Activated gamma-delta T cell (primary cell): ENCODE measurements around the gene NUP214.
"Not testable (repeated sequence)": the region's sequence is repeated elsewhere in the genome, so short reads cannot be mapped to it uniquely, and the experiment has no call there.

ENCODE experiments used
- DNase-seq: peaks from one replicate; lab custom pipeline; 2025; lab: John Stamatoyannopoulos, UW

The NUP214 gene

DNA sequence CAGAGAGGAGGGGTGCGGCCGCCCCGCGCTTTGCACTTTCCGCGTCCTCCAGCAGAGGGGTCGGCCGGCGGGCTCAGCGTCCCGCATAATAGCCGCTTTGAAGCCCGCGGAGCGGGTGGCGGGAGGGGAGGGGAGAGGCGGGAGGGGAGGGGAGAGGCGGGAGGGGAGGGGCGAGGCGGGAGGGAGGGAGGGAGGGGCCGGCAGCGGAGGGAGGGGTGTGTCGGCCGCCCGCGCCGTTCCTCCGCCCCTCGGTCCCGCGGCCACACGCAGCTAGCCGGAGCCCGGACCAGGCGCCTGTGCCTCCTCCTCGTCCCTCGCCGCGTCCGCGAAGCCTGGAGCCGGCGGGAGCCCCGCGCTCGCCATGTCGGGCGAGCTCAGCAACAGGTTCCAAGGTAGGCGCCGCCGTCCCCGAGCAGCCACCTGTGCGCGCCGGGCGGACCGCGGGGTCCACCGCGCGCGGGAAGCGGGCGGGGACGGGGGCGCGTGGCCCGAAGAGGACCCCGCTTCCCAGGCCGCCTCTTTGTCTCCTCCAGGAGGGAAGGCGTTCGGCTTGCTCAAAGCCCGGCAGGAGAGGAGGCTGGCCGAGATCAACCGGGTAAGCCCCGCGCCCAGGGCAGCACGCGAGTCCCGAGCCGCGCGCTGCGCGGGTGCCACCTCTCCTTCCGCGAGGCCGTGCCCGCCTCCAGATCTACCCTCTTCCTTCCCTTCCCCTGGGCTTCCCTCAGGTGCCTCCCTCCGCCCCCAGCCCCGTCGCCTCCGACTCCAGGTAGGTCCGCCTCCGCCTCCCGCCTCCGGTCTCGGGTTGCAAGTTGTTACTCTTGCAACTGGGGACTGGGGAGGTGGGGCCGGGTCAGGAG is 28.9 kb upstream of the NUP214 start, which contains the start of gene AIF1L:
AIF1L (plus strand) TSS at position 263 of the 857 bp plus-strand sequence; CDS start at position 362, 99 bp downstream.
- DNase-seq: no peak

DNA sequence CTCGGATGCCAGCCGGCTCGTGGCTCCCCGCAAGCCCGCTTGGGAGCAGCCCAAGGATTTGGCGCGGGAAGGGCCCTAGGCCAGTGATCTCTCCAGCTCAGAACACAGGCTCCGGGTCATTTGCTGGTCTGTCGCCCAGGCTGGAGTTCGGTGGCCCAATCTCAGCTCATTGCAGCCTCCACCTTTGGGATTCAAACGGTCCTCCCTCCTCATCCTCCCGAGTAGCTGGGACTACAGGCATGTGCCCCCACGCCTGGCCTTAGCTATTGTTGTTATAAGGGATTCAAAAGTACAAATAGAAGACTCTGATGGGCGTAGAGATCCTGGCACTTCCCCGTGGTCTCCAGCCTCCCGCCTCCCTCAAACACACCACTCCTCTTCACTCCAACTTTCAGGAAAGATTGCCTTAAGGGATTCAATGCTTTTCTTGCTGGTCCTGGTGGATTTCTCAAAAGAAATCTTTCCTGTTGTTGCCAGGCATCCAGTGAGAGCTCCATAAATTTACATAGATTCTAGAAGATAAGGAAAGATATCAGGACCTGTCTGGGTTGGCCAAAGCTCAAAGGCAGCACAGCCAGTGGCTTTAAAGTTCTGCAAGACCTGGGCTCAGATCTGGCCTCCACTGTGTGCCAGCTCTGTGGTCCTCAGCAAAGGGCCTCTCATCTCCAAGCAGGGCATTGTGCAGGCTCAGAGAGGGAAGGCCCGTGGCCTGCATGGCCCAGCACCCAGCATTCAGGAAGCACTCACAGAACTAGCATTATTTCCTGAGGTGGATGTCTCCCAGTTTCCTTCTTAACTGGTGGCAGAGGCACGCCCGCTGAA is 28.0 kb upstream of the NUP214 start:
- DNase-seq: no peak

DNA sequence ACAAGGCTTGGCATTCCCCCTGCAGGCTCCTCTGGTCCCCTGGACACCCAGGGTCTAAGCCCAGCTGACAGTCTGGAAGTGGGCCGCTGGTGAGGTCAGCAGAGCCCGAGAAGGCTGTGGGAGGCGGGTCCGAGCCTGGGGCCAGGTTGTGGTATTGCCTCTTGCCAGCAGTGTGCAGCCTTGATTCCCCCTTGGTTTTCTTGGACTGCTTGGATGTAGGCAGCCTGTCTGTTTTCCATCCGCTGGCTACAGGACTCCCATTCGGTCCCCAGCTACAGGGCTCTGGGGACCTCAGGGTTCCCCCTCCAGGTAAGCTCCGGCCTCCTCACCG is 27.5 kb upstream of the NUP214 start:
- DNase-seq: no peak

GRCh38 chr9:131098391-131099101 is 26.8 kb upstream of the NUP214 start:
- no peak for DNase-seq

DNA sequence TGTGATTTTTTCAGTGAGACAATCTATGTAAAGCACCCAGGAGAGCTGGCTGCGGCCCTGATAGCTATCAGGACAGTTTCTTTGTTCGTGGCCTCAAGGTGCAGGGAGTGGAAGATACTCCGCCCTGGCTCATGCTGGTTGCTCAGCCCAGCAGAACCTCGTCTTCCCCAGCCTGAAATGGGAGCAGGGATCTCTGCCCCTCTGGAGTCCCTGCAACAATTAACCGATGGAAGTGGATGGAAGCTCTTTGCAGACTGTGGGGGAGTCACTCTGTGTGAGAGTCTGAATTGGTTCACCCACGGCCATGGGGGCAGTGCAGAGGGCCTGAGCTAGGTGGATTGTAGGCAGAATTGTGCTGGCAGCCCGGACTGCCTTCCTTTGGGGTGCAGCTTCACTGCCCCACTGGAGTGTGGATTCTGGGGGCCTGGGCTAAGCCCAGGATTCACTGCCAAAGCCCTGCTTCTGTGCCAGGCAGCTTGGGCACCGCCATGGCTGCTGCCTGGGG is 26.2 kb upstream of the NUP214 start:
- no peak for DNase-seq

GRCh38 chr9:131099845-131100244 is 25.5 kb upstream of the NUP214 start:
- not testable (repeated sequence) for DNase-seq

GRCh38 chr9:131100445-131100844 is 24.9 kb upstream of the NUP214 start:
- no peak for DNase-seq

DNA sequence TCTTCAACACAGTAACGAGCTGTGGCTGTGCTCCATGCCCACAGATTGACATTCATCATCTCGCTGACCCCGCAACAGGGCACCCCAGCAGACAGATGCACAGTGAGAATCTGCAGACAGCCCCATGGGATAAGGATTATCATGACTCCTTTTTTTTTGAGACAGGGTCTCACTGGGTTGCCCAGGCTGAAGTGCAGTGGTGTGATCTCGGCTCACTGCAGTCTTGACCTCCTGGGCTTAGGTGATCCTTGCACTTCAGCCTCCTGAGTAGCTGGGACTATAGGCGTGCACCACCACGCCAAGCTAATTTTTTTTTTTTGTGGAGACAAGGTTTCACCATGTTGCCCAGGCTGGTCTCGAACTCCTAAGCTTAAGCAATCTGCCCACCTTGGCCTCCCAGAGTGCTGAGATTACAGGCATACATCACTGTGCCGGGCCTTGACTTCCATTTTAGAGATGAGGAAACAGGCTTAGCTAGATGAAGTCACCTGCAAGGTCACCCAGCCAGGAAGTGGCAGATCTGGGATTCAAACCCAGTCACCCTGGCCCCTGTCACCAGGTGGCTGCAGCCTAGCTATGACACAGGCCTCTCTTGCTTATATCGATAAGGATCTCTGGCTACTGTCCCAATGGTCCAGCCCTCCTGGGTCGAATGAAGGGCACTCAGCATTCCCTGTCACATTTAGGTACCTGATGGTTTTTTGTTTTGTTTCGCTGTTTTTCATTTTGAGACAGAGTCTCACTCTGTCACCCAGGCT is 24.0 kb upstream of the NUP214 start:
- DNase-seq: no peak

DNA sequence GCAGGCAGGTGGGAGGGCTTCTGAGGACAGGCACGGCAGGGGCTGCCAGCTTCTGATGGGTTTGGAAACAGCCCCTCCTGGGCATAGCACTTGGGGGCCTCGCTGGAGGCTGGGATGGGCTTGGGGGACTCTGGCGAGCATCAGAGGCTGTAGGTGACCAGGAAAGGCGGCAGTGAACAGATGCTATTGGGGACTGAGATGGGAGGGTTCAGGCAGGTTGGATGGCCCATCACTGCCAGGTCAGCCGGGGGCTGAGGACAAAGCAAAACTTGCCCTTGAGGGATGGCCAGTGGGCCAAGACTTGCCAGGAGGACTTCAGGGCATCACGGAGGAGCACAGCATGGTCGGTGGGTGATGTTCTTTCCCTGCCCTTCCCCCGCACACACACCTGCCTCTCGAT is 22.4 kb upstream of the NUP214 start:
- DNase-seq: no peak

DNA sequence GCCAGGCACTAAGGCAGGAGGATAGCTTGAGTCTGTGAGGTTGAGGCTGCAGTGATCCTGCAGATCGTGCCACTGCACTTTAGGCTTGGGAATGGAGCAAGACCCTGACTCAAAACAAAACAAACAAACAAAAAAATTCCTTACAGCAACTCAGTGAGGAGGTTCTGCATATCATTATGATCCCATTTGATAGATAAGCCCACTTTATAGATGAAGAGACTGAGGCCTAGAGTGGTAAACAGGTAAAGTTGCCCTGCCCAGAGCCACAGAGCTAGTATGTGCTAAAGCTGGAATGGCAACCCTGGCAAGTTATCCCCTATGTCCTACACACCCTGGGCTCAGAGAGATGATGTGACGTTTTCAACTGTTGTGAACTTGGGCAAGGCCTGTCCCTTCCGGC is 21.9 kb upstream of the NUP214 start:
- no peak for DNase-seq

DNA sequence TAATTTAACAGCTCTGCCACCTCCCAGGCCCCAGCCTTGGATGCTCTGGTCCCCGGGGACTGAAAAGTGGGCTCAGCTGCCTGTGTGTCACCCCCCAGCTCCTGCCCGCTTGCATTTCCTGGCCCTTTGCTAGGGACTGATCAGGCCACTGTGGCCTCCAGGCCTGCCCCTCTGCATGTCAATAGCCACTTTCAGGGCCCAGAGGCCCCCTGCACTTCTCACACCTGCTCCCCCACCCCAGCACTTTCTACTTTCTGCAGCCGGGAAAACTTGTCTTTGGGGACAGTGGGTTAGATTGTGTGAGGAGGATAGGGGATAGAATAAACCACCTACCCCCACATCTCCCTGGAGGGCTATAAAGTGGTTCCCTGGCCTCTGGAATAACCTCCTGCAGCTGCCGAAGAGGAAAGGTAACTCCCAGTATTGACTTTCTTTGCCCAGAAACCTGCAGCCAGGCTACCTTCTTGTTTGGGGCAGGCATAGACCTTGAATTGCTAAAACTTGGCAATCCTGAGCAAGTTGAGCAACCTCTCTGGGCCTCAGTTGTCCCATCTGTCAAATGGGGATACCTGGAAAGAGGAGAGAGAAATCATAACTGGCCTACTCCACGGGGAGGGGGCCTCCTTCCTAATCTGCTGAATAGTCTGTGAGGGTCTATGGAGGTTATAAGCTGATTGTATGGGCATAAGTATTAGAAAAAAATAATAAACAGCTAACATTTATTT is 21.2 kb upstream of the NUP214 start:
- DNase-seq: no peak

DNA sequence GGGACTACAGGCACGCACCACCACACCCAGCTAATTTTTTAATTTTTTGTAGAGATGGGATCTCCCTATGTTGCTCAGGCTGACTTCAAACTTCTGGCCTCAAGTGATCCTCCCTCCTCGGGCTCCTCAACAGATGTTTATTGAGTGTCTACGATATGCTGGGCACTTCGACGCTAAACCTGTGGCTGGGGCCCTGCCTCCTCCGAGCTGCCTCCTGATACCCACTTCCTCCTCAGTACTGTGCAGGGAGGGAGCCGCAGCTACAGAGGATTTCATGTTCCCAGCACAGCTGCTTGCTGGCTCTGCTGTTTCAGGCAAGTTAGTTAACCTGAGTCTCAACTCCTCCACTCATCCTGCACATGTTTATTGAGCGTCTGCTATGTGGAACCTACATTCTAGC is 19.4 kb upstream of the NUP214 start:
- no peak for DNase-seq

DNA sequence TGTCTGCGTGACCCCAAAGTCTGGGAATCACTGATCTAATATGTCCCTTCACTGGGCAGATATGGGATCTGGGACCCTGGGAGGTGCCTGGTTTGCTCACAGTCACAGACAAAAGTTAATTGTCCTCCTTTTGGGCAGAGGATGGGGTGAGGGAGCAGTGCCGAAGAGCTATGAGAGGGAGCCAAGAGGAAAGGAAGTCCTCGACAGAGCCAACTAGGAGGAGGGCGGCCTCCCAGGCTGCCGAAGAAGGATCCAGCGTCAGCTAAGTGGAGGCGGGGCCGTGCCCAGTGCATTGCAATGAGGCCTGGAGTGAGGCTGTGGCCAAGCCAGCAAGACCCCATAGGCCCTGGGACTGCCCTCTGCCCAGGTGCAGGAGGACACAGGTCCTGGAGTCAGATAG is 17.6 kb upstream of the NUP214 start:
- DNase-seq: no peak

DNA sequence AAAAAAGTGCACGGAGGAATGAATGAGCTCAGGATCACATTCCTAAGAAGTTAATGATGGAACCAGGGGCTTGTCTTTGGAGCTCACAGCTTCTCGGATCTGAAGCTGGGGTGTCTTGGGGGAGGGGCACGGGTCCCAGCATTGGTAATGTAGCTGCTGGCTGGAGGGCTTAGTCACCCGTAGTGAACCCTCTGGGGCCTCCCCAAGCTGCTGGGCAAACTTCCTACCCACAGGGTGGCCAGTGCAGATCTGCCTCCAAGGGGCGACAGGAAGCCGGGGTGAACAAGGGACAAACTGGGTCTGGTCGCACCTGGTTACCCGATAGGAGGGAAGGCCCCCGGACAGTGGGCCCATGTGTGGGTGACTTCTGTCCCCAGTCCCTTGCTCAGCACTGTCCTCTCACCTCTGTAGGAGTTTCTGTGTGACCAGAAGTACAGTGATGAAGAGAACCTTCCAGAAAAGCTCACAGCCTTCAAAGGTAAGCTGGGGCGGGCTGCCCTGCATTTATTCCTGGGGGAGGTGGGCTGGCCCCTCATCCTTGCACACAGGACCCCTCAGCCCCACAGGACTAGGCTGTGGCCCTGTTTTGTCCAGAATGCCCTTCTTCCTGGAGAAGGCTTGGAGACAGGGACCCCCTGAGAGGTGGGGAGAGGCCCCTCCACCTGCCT is 14.1 kb upstream of the NUP214 start:
- no peak for DNase-seq

GRCh38 chr9:131111854-131112311 is 13.5 kb upstream of the NUP214 start:
- no peak for DNase-seq

DNA sequence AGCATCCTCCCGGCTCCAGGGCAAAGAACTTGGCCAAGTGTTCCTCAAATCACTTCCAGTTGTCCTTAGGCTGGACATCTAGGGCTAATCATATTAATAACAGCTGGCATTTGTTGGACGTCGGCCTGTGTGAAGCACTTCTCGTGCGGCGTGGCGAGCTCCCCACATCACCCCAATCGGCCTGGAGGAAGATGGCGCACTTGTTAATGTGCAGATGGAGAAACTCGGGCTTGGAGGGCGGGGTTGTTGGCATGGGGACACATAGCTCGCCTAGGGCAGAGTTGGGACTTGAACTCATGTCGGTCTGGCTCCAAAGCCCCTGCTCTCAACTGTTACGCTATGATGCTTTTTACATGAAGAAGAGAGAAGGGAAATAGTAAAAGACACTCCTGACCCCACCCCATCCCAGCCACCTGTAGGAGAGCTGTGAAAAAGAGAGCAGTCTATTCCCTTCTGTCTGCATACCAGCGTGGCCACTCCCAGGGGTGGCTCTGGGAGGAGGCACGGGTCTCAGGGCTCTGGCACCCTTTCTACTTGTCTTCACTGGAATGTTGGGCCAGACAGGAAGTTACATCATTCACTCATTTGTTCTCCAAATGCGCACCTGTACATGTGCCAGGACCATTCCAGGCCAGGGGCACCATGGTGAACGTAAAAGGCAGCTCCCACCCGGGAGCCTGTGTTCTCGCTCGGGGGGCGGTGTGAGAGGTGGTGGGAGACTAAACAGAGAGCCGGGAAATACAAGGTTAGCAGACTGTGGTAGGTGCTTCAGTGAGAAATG is 12.8 kb upstream of the NUP214 start:
- DNase-seq: no peak

GRCh38 chr9:131113655-131114054 is 11.7 kb upstream of the NUP214 start:
- DNase-seq: no peak

DNA sequence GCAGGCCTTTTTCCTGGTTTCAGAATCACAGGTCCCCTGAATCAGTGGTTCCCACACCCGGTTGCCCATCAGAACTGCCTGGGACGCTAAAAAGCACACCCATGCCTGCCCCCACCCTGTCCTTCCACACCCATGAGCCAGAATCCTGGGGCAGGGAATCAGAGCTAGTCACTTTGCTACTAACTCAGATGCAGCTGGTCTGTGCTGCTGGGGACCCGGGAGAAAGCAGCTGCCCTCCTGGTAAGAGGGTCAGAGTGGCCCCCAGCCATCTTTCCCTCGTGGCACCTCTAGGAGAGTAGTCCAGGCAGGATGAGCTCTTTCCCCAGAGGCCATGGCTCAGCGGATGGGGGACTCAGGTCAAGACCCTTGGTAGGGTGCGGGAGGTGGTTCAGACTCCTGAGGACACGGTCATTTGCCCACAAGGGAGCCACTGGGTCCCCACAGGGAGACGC is 11.3 kb upstream of the NUP214 start:
- DNase-seq: no peak

DNA sequence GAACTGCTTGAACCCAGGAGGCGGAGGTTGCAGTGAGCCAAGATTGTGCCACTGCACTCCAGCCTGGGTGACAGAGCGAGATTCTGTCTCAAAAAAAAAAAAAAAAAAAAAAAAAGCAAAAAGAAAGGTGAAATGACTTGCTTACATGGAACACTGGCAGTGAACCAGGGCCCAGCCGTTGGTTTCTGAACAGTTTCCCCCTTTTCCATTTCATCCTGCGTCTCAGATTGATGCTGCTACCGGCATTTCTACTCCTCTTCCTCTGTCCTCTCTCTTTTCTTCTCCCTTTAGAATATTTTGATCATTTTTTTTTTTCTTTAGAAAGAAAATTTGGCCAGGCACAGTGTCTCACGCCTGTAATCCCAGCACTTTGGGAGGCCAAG is 10.0 kb upstream of the NUP214 start:
- DNase-seq: not testable (repeated sequence)
